Left renal cortex interstitium (tissue), 4 donors: ENCODE measurements around the gene BBOX1. TPM values are rescaled to one million over a fixed set of nuclear protein-coding genes. Genes with fewer than 3 reads are reported as not detected.
"Not testable (repeated sequence)": the region's sequence is repeated elsewhere in the genome, so short reads cannot be mapped to it uniquely, and the experiment has no call there.

Experiments used
- DNase-seq, 4 donors: peaks; one replicate each; pipeline ENCODE4 v3.0.0-alpha.2; 2013; ENCODE audit warnings: low read depth in 4 of 4, low spot score in 2 of 4, missing footprints in 1 of 4
- polyA plus RNA-seq, 4 donors: library from polyadenylated mRNA; unstranded; fragments of 120-200 nt; gene quantifications; one replicate each; pipeline ENCODE4 v1.2.1, GENCODE V29; 2013; ENCODE audit not compliant: insufficient read length in 4 of 4

The BBOX1 gene
- polyA plus RNA-seq, 4 donors = 35.5 to 63.9 (median 48.7) TPM

- no peak for DNase-seq
Measured at GRCh38 chr11:27119396-27119795, 78.8 kb downstream of the BBOX1 start.

GRCh38 chr11:27120211-27120610, 79.6 kb downstream of the BBOX1 start:
- DNase-seq = no peak

GRCh38 chr11:27122001-27122400, 81.4 kb downstream of the BBOX1 start:
- DNase-seq = peak in 1 of 4 donors; percentile 45

GRCh38 chr11:27124514-27125264, 84.1 kb downstream of the BBOX1 start:
- DNase-seq = no peak

- DNase-seq = no peak
Measured at GRCh38 chr11:27129686-27130085, 89.1 kb downstream of the BBOX1 start.

GRCh38 chr11:27130806-27131205, 90.2 kb downstream of the BBOX1 start:
- DNase-seq = no peak

GRCh38 chr11:27135924-27136329, 95.3 kb downstream of the BBOX1 start:
- DNase-seq = not testable (repeated sequence)

- no peak for DNase-seq
Measured at GRCh38 chr11:27138716-27139115, 98.1 kb downstream of the BBOX1 start.

- no peak for DNase-seq
Measured at GRCh38 chr11:27139742-27140367, 99.2 kb downstream of the BBOX1 start.

- no peak for DNase-seq
Measured at GRCh38 chr11:27141576-27141975, 101.0 kb downstream of the BBOX1 start.

GRCh38 chr11:27147916-27148315, 107.3 kb downstream of the BBOX1 start:
- no peak for DNase-seq

GRCh38 chr11:27148506-27148905, 107.9 kb downstream of the BBOX1 start:
- DNase-seq = no peak

GRCh38 chr11:27150098-27150497, 109.5 kb downstream of the BBOX1 start:
- no peak for DNase-seq

GRCh38 chr11:27153136-27153535, 112.5 kb downstream of the BBOX1 start:
- DNase-seq = no peak

- peak in 2 of 4 donors; percentile 32 to 48 for DNase-seq
Measured at GRCh38 chr11:27158456-27159334, 118.1 kb downstream of the BBOX1 start.

GRCh38 chr11:27159335-27159679, 118.7 kb downstream of the BBOX1 start:
- DNase-seq = no peak

- DNase-seq = no peak
Measured at GRCh38 chr11:27161071-27161470, 120.5 kb downstream of the BBOX1 start.

GRCh38 chr11:27162237-27162636, 121.6 kb downstream of the BBOX1 start:
- no peak for DNase-seq

GRCh38 chr11:27166130-27166529, 125.5 kb downstream of the BBOX1 start:
- no peak for DNase-seq

- no peak for DNase-seq
Measured at GRCh38 chr11:27171376-27171958, 130.9 kb downstream of the BBOX1 start.

- no peak for DNase-seq
Measured at GRCh38 chr11:27173545-27173944, 132.9 kb downstream of the BBOX1 start.
